ENCODE data around the gene PCED1B.

GRCh38 chr12:47225356-47225755 is 145.9 kb downstream of the PCED1B start:
- no peak for TF ChIP-seq POLR2A (IDR thresholded peaks at IDR 0.05)
- TF ChIP-seq CTCF (IDR thresholded peaks at IDR 0.05): no peak
